ENCODE measurements around the gene KMT2C.

The KMT2C gene

DNA sequence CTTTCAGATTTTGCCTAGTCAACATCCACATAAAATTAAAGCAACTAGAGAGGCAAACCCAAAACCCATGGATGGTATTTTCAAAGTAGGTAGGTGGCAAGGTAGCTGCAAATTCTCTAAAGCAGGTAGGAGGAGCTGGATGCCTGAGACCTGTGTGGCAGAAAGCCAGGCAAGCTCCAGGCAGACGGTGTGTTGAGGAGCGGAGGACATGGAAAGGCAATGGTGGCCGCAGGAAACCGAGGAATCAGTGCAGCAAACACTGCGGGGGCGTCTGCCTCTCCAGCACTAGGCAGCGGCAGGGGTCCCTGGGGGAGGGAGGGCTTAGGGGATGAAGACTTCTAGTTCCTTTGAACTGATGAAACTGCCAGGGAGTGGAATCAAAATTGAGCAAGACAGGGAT is 309.1 kb downstream of the KMT2C start:
- H2AFZ ChIP-seq (ENCODE audit: low read depth, low read length) = no peak overlapping the region
- no peak overlapping the region for H3K14ac ChIP-seq (ENCODE audit: low read length in 2 of 2)
- peaks cover 26% of the 10 kb centered on the region for H3K9me3 ChIP-seq (ENCODE audit: control insufficient read depth, low read length)
- H4K8ac ChIP-seq (ENCODE audit: low read length) = no peak overlapping the region
- no peak overlapping the region for H3K9ac ChIP-seq (ENCODE audit: low read length)
- no peaks in the 10 kb centered on the region for H3K27me3 ChIP-seq (ENCODE audit: control insufficient read depth in 1 of 2, insufficient read depth in 1 of 2, low read length in 2 of 2)
- H3K4me2 ChIP-seq (ENCODE audit: low read length, poor library complexity, severe bottlenecking) = no peak overlapping the region
- H3K23ac ChIP-seq (ENCODE audit: low read length in 2 of 2) = no peak overlapping the region
- H2BK120ac ChIP-seq (ENCODE audit: low read depth, low read length) = no peak overlapping the region
- no peak overlapping the region for H2BK15ac ChIP-seq (ENCODE audit: low read depth, poor library complexity, severe bottlenecking)
- no peak overlapping the region for H2BK12ac ChIP-seq (ENCODE audit: low read length in 2 of 2)
- no peak overlapping the region for H2AK5ac ChIP-seq (ENCODE audit: low read length, severe bottlenecking)
- H3K4me1 ChIP-seq (ENCODE audit: control insufficient read depth, insufficient read depth, low read depth, low read length) = peaks cover 2% of the 10 kb centered on the region
- no peak overlapping the region for H3K4ac ChIP-seq (ENCODE audit: low read depth in 1 of 2, low read length in 2 of 2)
- H3K18ac ChIP-seq (ENCODE audit: low read depth in 1 of 2, low read length in 2 of 2) = no peak overlapping the region
- H3K27ac ChIP-seq (ENCODE audit: low read length, poor library complexity, severe bottlenecking) = no peak overlapping the region
- H4K91ac ChIP-seq (ENCODE audit: low read length) = no peak overlapping the region
- whole genome bisulfite sequencing = 98% methylated on average over 7 of the region's 7 CpGs
- no peak for DNase-seq
- H3K4me3 ChIP-seq (ENCODE audit: insufficient read depth in 1 of 2, low read depth in 1 of 2, low read length in 2 of 2) = no peak overlapping the region
- H3K36me3 ChIP-seq (ENCODE audit: control insufficient read depth in 1 of 2, insufficient read depth in 2 of 2, low read depth in 1 of 2, low read length in 2 of 2) = peaks cover 50 to 98% of the 10 kb centered on the region in 2 experiments
- no peak overlapping the region for H2BK5ac ChIP-seq (ENCODE audit: low read depth, low read length, poor library complexity, severe bottlenecking)
- H3K79me1 ChIP-seq (replicated peaks; ENCODE audit: low read length, poor library complexity, severe bottlenecking) = peaks cover 30% of the 10 kb centered on the region

- no CpG with 5 or more reads among the region's 1 CpG for WGBS
Measured at GRCh38 chr7:152122540-152122939, 313.3 kb downstream of the KMT2C start.

GRCh38 chr7:152121432-152121831 is 314.4 kb downstream of the KMT2C start:
- no peak overlapping the region for H3K27ac ChIP-seq (ENCODE audit: low read length, poor library complexity, severe bottlenecking)
- no peak overlapping the region for H2BK5ac ChIP-seq (ENCODE audit: low read depth, low read length, poor library complexity, severe bottlenecking)
- H3K9ac ChIP-seq (ENCODE audit: low read length) = no peak overlapping the region
- 98% methylated on average over 8 of the region's 9 CpGs for WGBS
- no peak overlapping the region for H3K14ac ChIP-seq (ENCODE audit: low read length in 2 of 2)
- no peak for DNase-seq
- no peak overlapping the region for H3K4me2 ChIP-seq (ENCODE audit: low read length, poor library complexity, severe bottlenecking)
- H2AK5ac ChIP-seq (ENCODE audit: low read length, severe bottlenecking) = no peak overlapping the region
- H4K8ac ChIP-seq (ENCODE audit: low read length) = no peak overlapping the region
- no peak overlapping the region for H2AFZ ChIP-seq (ENCODE audit: low read depth, low read length)
- H3K4me1 ChIP-seq (ENCODE audit: control insufficient read depth, insufficient read depth, low read depth, low read length) = no peaks in the 10 kb centered on the region
- H3K4ac ChIP-seq (ENCODE audit: low read depth in 1 of 2, low read length in 2 of 2) = no peak overlapping the region
- no peak overlapping the region for H2BK120ac ChIP-seq (ENCODE audit: low read depth, low read length)
- H2BK12ac ChIP-seq (ENCODE audit: low read length in 2 of 2) = no peak overlapping the region
- no peak overlapping the region for H2BK15ac ChIP-seq (ENCODE audit: low read depth, poor library complexity, severe bottlenecking)
- H3K18ac ChIP-seq (ENCODE audit: low read depth in 1 of 2, low read length in 2 of 2) = no peak overlapping the region
- H3K23ac ChIP-seq (ENCODE audit: low read length in 2 of 2) = no peak overlapping the region
- H3K9me3 ChIP-seq (ENCODE audit: control insufficient read depth, low read length) = peaks cover 26% of the 10 kb centered on the region
- no peak overlapping the region for H3K4me3 ChIP-seq (ENCODE audit: insufficient read depth in 1 of 2, low read depth in 1 of 2, low read length in 2 of 2)
- no peak overlapping the region for H4K91ac ChIP-seq (ENCODE audit: low read length)
- no peaks in the 10 kb centered on the region for H3K27me3 ChIP-seq (ENCODE audit: control insufficient read depth in 1 of 2, insufficient read depth in 1 of 2, low read length in 2 of 2)
- peaks cover 17% of the 10 kb centered on the region for H3K79me1 ChIP-seq (replicated peaks; ENCODE audit: low read length, poor library complexity, severe bottlenecking)
- peaks cover 43 to 100% of the 10 kb centered on the region in 2 experiments for H3K36me3 ChIP-seq (ENCODE audit: control insufficient read depth in 1 of 2, insufficient read depth in 2 of 2, low read depth in 1 of 2, low read length in 2 of 2)

More at GRCh38 chr7:152122540-152122939, 313.3 kb downstream of the KMT2C start:
- Histone ChIP-seq H3K4me3 (ENCODE audit: insufficient read depth in 1 of 2, low read depth in 1 of 2, low read length in 2 of 2) (no peak overlapping the region), H3K79me1 (replicated peaks; ENCODE audit: low read length, poor library complexity, severe bottlenecking) (peaks cover 24% of the 10 kb centered on the region), H3K14ac (ENCODE audit: low read length in 2 of 2) (no peak overlapping the region), H2AK5ac (ENCODE audit: low read length, severe bottlenecking) (no peak overlapping the region), H2BK12ac (ENCODE audit: low read length in 2 of 2) (no peak overlapping the region), H3K9me3 (ENCODE audit: control insufficient read depth, low read length) (peaks cover 26% of the 10 kb centered on the region), H3K18ac (ENCODE audit: low read depth in 1 of 2, low read length in 2 of 2) (no peak overlapping the region), H3K36me3 (ENCODE audit: control insufficient read depth in 1 of 2, insufficient read depth in 2 of 2, low read depth in 1 of 2, low read length in 2 of 2) (peaks cover 49 to 100% of the 10 kb centered on the region in 2 experiments), H3K27ac (ENCODE audit: low read length, poor library complexity, severe bottlenecking) (no peak overlapping the region), H3K23ac (ENCODE audit: low read length in 2 of 2) (no peak overlapping the region), H2BK120ac (ENCODE audit: low read depth, low read length) (no peak overlapping the region), H2BK5ac (ENCODE audit: low read depth, low read length, poor library complexity, severe bottlenecking) (no peak overlapping the region), H3K4me2 (ENCODE audit: low read length, poor library complexity, severe bottlenecking) (no peak overlapping the region), H3K4me1 (ENCODE audit: control insufficient read depth, insufficient read depth, low read depth, low read length) (peaks cover 2% of the 10 kb centered on the region), H3K27me3 (ENCODE audit: control insufficient read depth in 1 of 2, insufficient read depth in 1 of 2, low read length in 2 of 2) (no peaks in the 10 kb centered on the region), H2BK15ac (ENCODE audit: low read depth, poor library complexity, severe bottlenecking) (no peak overlapping the region), H3K4ac (ENCODE audit: low read depth in 1 of 2, low read length in 2 of 2) (no peak overlapping the region), H4K8ac (ENCODE audit: low read length) (no peak overlapping the region), H4K91ac (ENCODE audit: low read length) (no peak overlapping the region), H2AFZ (ENCODE audit: low read depth, low read length) (no peak overlapping the region), H3K9ac (ENCODE audit: low read length) (no peak overlapping the region)
- no peak for DNase-seq

GRCh38 chr7:152120776-152121175 is 315.0 kb downstream of the KMT2C start:
- Histone ChIP-seq H3K79me1 (replicated peaks; ENCODE audit: low read length, poor library complexity, severe bottlenecking) (peaks cover 14% of the 10 kb centered on the region), H4K8ac (ENCODE audit: low read length) (no peak overlapping the region), H2BK5ac (ENCODE audit: low read depth, low read length, poor library complexity, severe bottlenecking) (no peak overlapping the region), H3K9me3 (ENCODE audit: control insufficient read depth, low read length) (peaks cover 26% of the 10 kb centered on the region), H3K9ac (ENCODE audit: low read length) (no peak overlapping the region), H3K4ac (ENCODE audit: low read depth in 1 of 2, low read length in 2 of 2) (no peak overlapping the region), H3K23ac (ENCODE audit: low read length in 2 of 2) (no peak overlapping the region), H2AK5ac (ENCODE audit: low read length, severe bottlenecking) (no peak overlapping the region), H2AFZ (ENCODE audit: low read depth, low read length) (no peak overlapping the region), H3K4me3 (ENCODE audit: insufficient read depth in 1 of 2, low read depth in 1 of 2, low read length in 2 of 2) (no peak overlapping the region), H2BK120ac (ENCODE audit: low read depth, low read length) (no peak overlapping the region), H3K4me1 (ENCODE audit: control insufficient read depth, insufficient read depth, low read depth, low read length) (no peaks in the 10 kb centered on the region), H3K27me3 (ENCODE audit: control insufficient read depth in 1 of 2, insufficient read depth in 1 of 2, low read length in 2 of 2) (no peaks in the 10 kb centered on the region), H2BK15ac (ENCODE audit: low read depth, poor library complexity, severe bottlenecking) (no peak overlapping the region), H3K14ac (ENCODE audit: low read length in 2 of 2) (no peak overlapping the region), H4K91ac (ENCODE audit: low read length) (no peak overlapping the region), H3K18ac (ENCODE audit: low read depth in 1 of 2, low read length in 2 of 2) (no peak overlapping the region), H3K27ac (ENCODE audit: low read length, poor library complexity, severe bottlenecking) (no peak overlapping the region), H2BK12ac (ENCODE audit: low read length in 2 of 2) (no peak overlapping the region), H3K4me2 (ENCODE audit: low read length, poor library complexity, severe bottlenecking) (no peak overlapping the region), H3K36me3 (ENCODE audit: control insufficient read depth in 1 of 2, insufficient read depth in 2 of 2, low read depth in 1 of 2, low read length in 2 of 2) (peaks cover 42 to 98% of the 10 kb centered on the region in 2 experiments)
- DNase-seq = no peak
- WGBS = over 99% methylated on average over 4 of the region's 7 CpGs

Data from mesenchymal stem cell (in vitro differentiated cells and primary cell).